Neural crest cell (in vitro differentiated cells): ENCODE measurements around the gene ANO5. TPM values are rescaled to one million over a fixed set of nuclear protein-coding genes. Genes with fewer than 3 reads are reported as not detected.

Source experiments
- DNase-seq: peaks from one replicate; pipeline ENCODE4 v3.0.0; 2021; ENCODE audit warnings: low read depth, mixed read lengths, low spot score
- H3K27ac Mint-ChIP-seq: one replicate; pipeline ENCODE4 v1.8.0; 2021; ENCODE audit warnings: mild to moderate bottlenecking, mixed read lengths; ENCODE audit not compliant: unreplicated experiment
- H3K27me3 Mint-ChIP-seq: 2 replicates; pipeline ENCODE4 v1.8.0; 2021; ENCODE audit warnings: low read depth, mild to moderate bottlenecking, mixed read lengths
- H3K36me3 Mint-ChIP-seq: 2 replicates; pipeline ENCODE4 v1.8.0; 2021; ENCODE audit warnings: low read depth, mild to moderate bottlenecking, mixed read lengths
- H3K4me1 Mint-ChIP-seq: 2 replicates; pipeline ENCODE4 v1.8.0; 2021; ENCODE audit warnings: mixed read lengths
- H3K4me3 Mint-ChIP-seq: one replicate; pipeline ENCODE4 v1.8.0; 2021; ENCODE audit warnings: mild to moderate bottlenecking, mixed read lengths
- H3K9me3 Mint-ChIP-seq: 2 replicates; pipeline ENCODE4 v1.8.0; 2021; ENCODE audit warnings: mixed read lengths
- total RNA-seq: library from RNA; stranded (reverse); gene quantifications from 2 replicates; pipeline ENCODE4 v1.2.1, GENCODE V29; 2021
- TF ChIP-seq, protein P1 (sequence below): fragments of 200-600 bp; sonication (generic); conservative IDR thresholded peaks from 2 replicates; pipeline ENCODE4 v1.5.0; 2021; ENCODE audit warnings: antibody characterized with exemption, mild to moderate bottlenecking

ANO5 gene
- total RNA-seq, 1 donor from 2014 or later: 3.4 TPM

DNA sequence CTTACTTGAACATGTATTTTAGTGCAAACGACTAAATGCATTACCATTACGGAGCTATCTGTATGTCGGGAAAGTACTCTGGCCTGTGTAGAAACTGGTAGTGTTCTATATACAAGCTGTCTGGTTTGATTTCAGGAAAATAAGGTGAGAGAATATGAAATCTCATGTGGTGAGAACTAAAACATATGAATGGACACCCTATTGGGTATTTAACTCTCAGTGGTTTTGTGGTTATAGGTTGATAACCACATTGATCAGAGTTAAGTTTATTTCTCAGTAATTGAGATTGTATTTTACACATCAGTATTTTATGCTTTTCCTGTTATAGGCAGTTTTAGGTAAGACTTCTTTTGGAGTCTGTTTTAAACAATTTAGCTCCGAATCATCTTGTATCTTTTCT lies 10.4 kb downstream of the ANO5 start:
- no peaks in the 10 kb centered on the region for H3K9me3 Mint-ChIP-seq
- DNase-seq: no peak
- no peak overlapping the region for H3K27ac Mint-ChIP-seq
- H3K4me1 Mint-ChIP-seq: no peaks in the 10 kb centered on the region
- no peaks in the 10 kb centered on the region for H3K27me3 Mint-ChIP-seq
- H3K36me3 Mint-ChIP-seq: no peaks in the 10 kb centered on the region
- no peak overlapping the region for H3K4me3 Mint-ChIP-seq
- TF ChIP-seq, protein P1, sequence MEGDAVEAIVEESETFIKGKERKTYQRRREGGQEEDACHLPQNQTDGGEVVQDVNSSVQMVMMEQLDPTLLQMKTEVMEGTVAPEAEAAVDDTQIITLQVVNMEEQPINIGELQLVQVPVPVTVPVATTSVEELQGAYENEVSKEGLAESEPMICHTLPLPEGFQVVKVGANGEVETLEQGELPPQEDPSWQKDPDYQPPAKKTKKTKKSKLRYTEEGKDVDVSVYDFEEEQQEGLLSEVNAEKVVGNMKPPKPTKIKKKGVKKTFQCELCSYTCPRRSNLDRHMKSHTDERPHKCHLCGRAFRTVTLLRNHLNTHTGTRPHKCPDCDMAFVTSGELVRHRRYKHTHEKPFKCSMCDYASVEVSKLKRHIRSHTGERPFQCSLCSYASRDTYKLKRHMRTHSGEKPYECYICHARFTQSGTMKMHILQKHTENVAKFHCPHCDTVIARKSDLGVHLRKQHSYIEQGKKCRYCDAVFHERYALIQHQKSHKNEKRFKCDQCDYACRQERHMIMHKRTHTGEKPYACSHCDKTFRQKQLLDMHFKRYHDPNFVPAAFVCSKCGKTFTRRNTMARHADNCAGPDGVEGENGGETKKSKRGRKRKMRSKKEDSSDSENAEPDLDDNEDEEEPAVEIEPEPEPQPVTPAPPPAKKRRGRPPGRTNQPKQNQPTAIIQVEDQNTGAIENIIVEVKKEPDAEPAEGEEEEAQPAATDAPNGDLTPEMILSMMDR: no peak

DNA sequence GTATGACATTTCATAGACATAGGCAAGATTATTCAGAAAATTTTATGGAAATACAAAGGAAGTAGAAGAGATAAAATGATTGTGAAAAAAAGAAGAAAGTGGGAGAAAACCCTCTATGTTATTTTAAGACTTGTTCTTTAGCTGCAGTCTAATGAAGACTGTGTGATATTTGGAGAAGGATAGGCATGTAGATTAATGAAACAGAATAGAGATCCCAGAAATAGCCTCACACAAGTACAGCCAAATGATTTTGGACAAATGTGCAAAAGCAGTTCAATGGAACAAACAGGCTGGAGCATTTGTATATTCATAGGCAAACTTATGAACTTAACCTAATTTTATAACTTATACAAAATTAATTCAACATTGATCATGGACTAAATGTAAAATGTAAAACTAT lies 14.3 kb downstream of the ANO5 start:
- H3K36me3 Mint-ChIP-seq: no peaks in the 10 kb centered on the region
- TF ChIP-seq, protein P1: no peak
- H3K27me3 Mint-ChIP-seq: no peaks in the 10 kb centered on the region
- H3K27ac Mint-ChIP-seq: no peak overlapping the region
- no peak for DNase-seq
- no peaks in the 10 kb centered on the region for H3K9me3 Mint-ChIP-seq
- no peaks in the 10 kb centered on the region for H3K4me1 Mint-ChIP-seq
- H3K4me3 Mint-ChIP-seq: no peak overlapping the region

DNA sequence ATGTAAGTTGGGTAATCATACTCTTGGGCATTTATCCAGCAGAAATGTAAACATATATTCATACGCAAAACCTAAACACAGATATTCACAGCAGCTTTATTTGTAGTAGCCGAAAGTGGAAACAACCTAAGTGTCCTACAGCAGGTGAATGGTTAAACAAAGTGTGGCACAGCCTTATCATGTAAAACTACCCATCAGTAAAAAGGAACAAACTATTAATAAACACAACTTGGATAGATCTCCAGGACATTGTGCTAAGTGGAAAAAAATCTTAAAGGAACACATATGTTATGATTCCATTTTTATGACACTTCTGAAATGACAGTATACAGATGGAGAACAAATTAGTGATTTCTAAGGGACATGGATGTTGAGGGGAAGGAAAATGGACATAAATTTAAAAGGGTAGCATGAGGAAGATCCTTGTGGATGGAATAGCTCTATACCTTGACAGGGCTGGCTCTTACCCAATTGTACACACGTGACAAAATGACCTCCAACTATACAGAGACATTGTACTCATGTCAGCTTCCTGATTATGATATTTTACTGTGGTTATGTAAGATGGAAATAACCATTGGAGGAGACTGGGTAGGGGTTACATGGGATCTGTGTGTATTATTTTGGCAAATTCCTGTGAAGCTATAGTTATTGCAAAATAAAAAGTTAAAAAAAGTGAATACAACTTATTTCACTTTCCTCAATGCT lies 15.4 kb downstream of the ANO5 start:
- H3K9me3 Mint-ChIP-seq: no peaks in the 10 kb centered on the region
- H3K4me3 Mint-ChIP-seq: no peak overlapping the region
- H3K36me3 Mint-ChIP-seq: no peaks in the 10 kb centered on the region

DNA sequence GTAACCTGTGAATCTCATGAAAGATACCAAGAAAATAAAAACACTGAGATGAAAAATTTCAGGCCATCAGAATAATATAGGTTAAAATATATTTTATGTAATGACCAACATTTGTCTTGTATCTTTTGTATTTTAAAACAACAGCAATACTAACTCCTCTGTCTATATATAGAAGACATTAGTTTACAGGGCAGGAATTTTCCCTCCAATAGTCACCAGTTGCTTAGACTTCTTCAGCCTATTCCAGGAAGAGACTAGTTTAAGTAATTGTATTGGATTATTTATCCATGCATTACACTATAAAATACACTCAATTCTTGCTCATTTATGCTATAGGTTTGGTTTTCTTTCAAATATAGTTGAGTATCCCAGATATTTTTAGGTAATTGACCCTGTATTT lies 24.1 kb downstream of the ANO5 start:
- Mint-ChIP-seq H3K9me3 (no peaks in the 10 kb centered on the region), H3K4me3 (no peak overlapping the region), H3K36me3 (no peaks in the 10 kb centered on the region), H3K27ac (no peak overlapping the region), H3K27me3 (no peaks in the 10 kb centered on the region), H3K4me1 (no peaks in the 10 kb centered on the region)
- DNase-seq: no peak
- TF ChIP-seq, protein P1: no peak

More for the DNA sequence above, 15.4 kb downstream of the ANO5 start:
- H3K27me3 Mint-ChIP-seq: no peaks in the 10 kb centered on the region
- DNase-seq: no peak
- H3K27ac Mint-ChIP-seq: no peak overlapping the region
- TF ChIP-seq, protein P1: no peak
- H3K4me1 Mint-ChIP-seq: no peaks in the 10 kb centered on the region

DNA sequence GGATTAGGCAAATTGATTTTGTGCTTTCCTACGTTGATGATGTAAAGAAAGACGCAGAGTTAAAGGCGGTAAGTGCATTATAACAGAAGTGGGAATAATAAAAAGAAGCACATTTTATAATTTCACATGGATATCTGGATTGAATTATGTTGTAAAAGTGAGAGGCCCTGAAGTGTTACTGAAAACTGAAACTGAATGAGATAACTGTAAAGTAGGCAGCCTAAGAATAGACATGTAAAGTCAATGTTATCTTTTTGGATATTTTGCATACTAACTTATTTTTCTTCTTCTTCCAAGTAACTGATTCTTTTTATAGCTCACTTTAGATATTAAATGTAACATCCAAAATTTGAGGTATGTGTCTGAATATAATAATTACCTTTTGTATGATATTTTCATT lies 28.3 kb downstream of the ANO5 start:
- Mint-ChIP-seq H3K4me3 (no peak overlapping the region), H3K4me1 (no peaks in the 10 kb centered on the region), H3K9me3 (no peaks in the 10 kb centered on the region), H3K27me3 (no peaks in the 10 kb centered on the region), H3K36me3 (no peaks in the 10 kb centered on the region), H3K27ac (no peak overlapping the region)
- TF ChIP-seq, protein P1: no peak
- DNase-seq: no peak
